Endothelial cell (in vitro differentiated cells): ENCODE measurements around the gene PAF1. TPM values are rescaled to one million over a fixed set of nuclear protein-coding genes. Genes with fewer than 3 reads are reported as not detected.
A peak's percentile ranks its signal among the peaks of the same experiment; 100 is the strongest.
"Not testable (repeated sequence)": the region's sequence is repeated elsewhere in the genome, so short reads cannot be mapped to it uniquely, and the experiment has no call there.

ENCODE experiments used
- DNase-seq: peaks from one replicate; pipeline ENCODE4 v3.0.0; 2021; ENCODE audit warnings: low spot score
- H3K27ac Mint-ChIP-seq: one replicate; pipeline ENCODE4 v1.8.0; 2021; ENCODE audit warnings: mixed read lengths, inconsistent platforms; ENCODE audit not compliant: unreplicated experiment
- H3K27me3 Mint-ChIP-seq: one replicate; pipeline ENCODE4 v1.8.0; 2021; ENCODE audit warnings: mild to moderate bottlenecking, moderate library complexity, mixed read lengths, inconsistent platforms; ENCODE audit not compliant: unreplicated experiment
- H3K36me3 Mint-ChIP-seq: one replicate; pipeline ENCODE4 v1.8.0; 2021; ENCODE audit warnings: mild to moderate bottlenecking, low read depth, mixed read lengths, inconsistent platforms; ENCODE audit not compliant: unreplicated experiment
- H3K4me1 Mint-ChIP-seq: one replicate; pipeline ENCODE4 v1.8.0; 2021; ENCODE audit warnings: mild to moderate bottlenecking, mixed read lengths, inconsistent platforms; ENCODE audit not compliant: unreplicated experiment
- H3K4me3 Mint-ChIP-seq: one replicate; pipeline ENCODE4 v1.8.0; 2021; ENCODE audit warnings: mild to moderate bottlenecking, mixed read lengths, inconsistent platforms; ENCODE audit not compliant: unreplicated experiment
- H3K9me3 Mint-ChIP-seq: one replicate; pipeline ENCODE4 v1.8.0; 2021; ENCODE audit warnings: mixed read lengths, inconsistent platforms; ENCODE audit not compliant: unreplicated experiment
- CTCF ChIP-seq: fragments of 200-600 bp; sonication (generic); IDR thresholded peaks from one replicate; pipeline ENCODE4 v1.5.0; 2021; ENCODE audit warnings: antibody characterized with exemption; ENCODE audit not compliant: unreplicated experiment
- total RNA-seq: library from RNA; stranded (reverse); fragmentation: NEBNext Ultra II Directional; extraction: Animal tissue kit (Norgen Biotek cat#: 25700); gene quantifications from one replicate; pipeline ENCODE4 v1.2.1, GENCODE V29; 2021; ENCODE audit not compliant: unreplicated experiment

Gene PAF1
- total RNA-seq, 1 donor from 2014 or later = 31.7 TPM

- Mint-ChIP-seq H3K4me3 (peak overlapping the region; percentile 44), H3K27ac (peak overlapping the region; percentile 14), H3K9me3 (no peaks in the 10 kb centered on the region), H3K27me3 (peaks cover 19% of the 10 kb centered on the region), H3K4me1 (no peaks in the 10 kb centered on the region), H3K36me3 (peaks cover 61% of the 10 kb centered on the region)
- DNase-seq = no peak
- no peak for TF ChIP-seq CTCF
Measured at GRCh38 chr19:39381910-39382611, 8.8 kb downstream of the PAF1 start.

- H3K27ac Mint-ChIP-seq = no peak overlapping the region
- peak overlapping the region; percentile 44 for H3K4me3 Mint-ChIP-seq
- H3K27me3 Mint-ChIP-seq = peaks cover 21% of the 10 kb centered on the region
Measured at GRCh38 chr19:39380521-39381502, 10.1 kb downstream of the PAF1 start.

GRCh38 chr19:39379865-39380396 lies 11.0 kb downstream of the PAF1 start:
- TF ChIP-seq CTCF = no peak
- no peak for DNase-seq
- Mint-ChIP-seq H3K9me3 (no peaks in the 10 kb centered on the region), H3K4me3 (peak overlapping the region; percentile 28), H3K27ac (no peak overlapping the region), H3K4me1 (no peaks in the 10 kb centered on the region), H3K27me3 (peaks cover 21% of the 10 kb centered on the region), H3K36me3 (peaks cover 65% of the 10 kb centered on the region)

More at GRCh38 chr19:39380521-39381502, 10.1 kb downstream of the PAF1 start:
- Mint-ChIP-seq H3K36me3 (peaks cover 62% of the 10 kb centered on the region), H3K4me1 (no peaks in the 10 kb centered on the region), H3K9me3 (no peaks in the 10 kb centered on the region)
- no peak for TF ChIP-seq CTCF
- DNase-seq = no peak

- Mint-ChIP-seq H3K4me3 (peak overlapping the region; percentile 71), H3K27me3 (peaks cover 24% of the 10 kb centered on the region), H3K36me3 (peaks cover 67% of the 10 kb centered on the region)
- H3K4me1 Mint-ChIP-seq, H3K9me3 Mint-ChIP-seq, H3K27ac Mint-ChIP-seq, DNase-seq: not testable (repeated sequence)
Measured at GRCh38 chr19:39379366-39379765, 11.5 kb downstream of the PAF1 start.

GRCh38 chr19:39377373-39378362 lies 13.2 kb downstream of the PAF1 start:
- no peak overlapping the region for H3K27ac Mint-ChIP-seq
- no peak overlapping the region for H3K4me3 Mint-ChIP-seq
- H3K4me1 Mint-ChIP-seq = no peaks in the 10 kb centered on the region
- no peak for DNase-seq
- no peak for TF ChIP-seq CTCF
- H3K27me3 Mint-ChIP-seq = peaks cover 23% of the 10 kb centered on the region
- H3K36me3 Mint-ChIP-seq = peaks cover 61% of the 10 kb centered on the region
- no peaks in the 10 kb centered on the region for H3K9me3 Mint-ChIP-seq
